ENCODE measurements around the gene POP7.

DNA sequence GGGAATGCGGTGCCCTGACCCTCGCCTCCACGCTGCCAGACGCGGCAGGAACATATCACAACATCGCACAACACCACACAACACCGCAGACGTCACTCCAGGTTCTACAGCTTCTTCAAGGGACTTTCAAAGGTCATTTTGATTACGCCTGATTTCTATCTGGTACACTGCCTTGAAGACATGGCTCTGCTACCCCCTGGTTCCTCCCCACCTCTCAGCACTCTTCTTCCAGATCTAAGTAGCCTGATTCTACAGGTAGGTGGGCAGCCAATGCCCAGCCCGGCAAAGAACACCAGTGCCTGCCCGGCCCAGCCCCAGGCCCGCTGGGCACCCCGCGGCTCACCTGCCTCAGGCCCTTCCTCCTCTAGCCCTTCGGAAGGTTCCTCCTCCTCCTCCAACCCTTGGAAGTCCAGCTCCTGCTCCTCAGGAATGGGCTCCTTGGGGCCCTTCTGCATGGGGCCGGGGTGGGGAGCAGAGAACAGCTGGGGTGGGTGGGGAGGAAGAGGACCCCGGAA lies 20.2 kb upstream of the POP7 start:
- TF ChIP-seq, protein P1, sequence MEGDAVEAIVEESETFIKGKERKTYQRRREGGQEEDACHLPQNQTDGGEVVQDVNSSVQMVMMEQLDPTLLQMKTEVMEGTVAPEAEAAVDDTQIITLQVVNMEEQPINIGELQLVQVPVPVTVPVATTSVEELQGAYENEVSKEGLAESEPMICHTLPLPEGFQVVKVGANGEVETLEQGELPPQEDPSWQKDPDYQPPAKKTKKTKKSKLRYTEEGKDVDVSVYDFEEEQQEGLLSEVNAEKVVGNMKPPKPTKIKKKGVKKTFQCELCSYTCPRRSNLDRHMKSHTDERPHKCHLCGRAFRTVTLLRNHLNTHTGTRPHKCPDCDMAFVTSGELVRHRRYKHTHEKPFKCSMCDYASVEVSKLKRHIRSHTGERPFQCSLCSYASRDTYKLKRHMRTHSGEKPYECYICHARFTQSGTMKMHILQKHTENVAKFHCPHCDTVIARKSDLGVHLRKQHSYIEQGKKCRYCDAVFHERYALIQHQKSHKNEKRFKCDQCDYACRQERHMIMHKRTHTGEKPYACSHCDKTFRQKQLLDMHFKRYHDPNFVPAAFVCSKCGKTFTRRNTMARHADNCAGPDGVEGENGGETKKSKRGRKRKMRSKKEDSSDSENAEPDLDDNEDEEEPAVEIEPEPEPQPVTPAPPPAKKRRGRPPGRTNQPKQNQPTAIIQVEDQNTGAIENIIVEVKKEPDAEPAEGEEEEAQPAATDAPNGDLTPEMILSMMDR (conservative IDR thresholded peaks at IDR 0.05) = no peak
- TF ChIP-seq EZH2 (IDR thresholded peaks at IDR 0.05; ENCODE audit: low read depth) = no peak
